Measurements from ENCODE around the gene SEZ6L2. TPM values are rescaled to one million over a fixed set of nuclear protein-coding genes. Genes with fewer than 3 reads are reported as not detected.
A peak's percentile ranks its signal among the peaks of the same experiment; 100 is the strongest.

SEZ6L2 gene
- total and polyA plus RNA-seq, 2 of the 8 experiments (the other 6 are each of a cell fraction or from before 2014, with no cell fraction given) = 43.5 to 47.7 TPM

- no peaks in the 10 kb centered on the region for H3K23me2 ChIP-seq (ENCODE audit: low read depth, low read length)
- FAIRE-seq (no peak), DNase-seq (ENCODE audit: low read depth in 1 of 2, low spot score in 2 of 2) (no peak)
- 94% methylated on average over 18 of the region's 18 CpGs; no CpG with 5 or more reads in 1 of the 2 experiments for WGBS, 2 experiments (ENCODE audit: extremely low coverage in 1 of 2, insufficient coverage in 1 of 2, insufficient read length in 1 of 2, insufficient replicate concordance in 2 of 2, low coverage in 1 of 2, low lambda C conversion rate in 2 of 2, missing lambda C conversion rate in 1 of 2)
- no peak overlapping the region for H3K4me2 ChIP-seq (ENCODE audit: insufficient read depth in 1 of 2, low read depth in 2 of 2, low read length in 2 of 2)
- H3K36me3 ChIP-seq (ENCODE audit: control insufficient read depth in 2 of 4, insufficient read depth in 4 of 4, low read length in 3 of 4) = no peaks in the 10 kb centered on the region
- H3K79me1 ChIP-seq (ENCODE audit: low read depth, low read length) = no peaks in the 10 kb centered on the region
- no peaks in the 10 kb centered on the region for H3K79me2 ChIP-seq (ENCODE audit: control insufficient read depth in 1 of 2, insufficient read depth in 2 of 2, low read length in 2 of 2)
- POLR2A ChIA-PET (ENCODE audit: partially characterized antibody) = interaction anchor here (0.9 to 12.7 kb wide), 6 partner anchors 9 to 77 kb away, joined by 3 to 167 read pairs (median 4); partner anchors contain the start of genes MVP and PAGR1
- H2BK20ac ChIP-seq (ENCODE audit: low read length) = no peak overlapping the region
- H3K4me3 ChIP-seq (ENCODE audit: extremely low read depth in 1 of 4, insufficient read depth in 2 of 4, low read depth in 3 of 4, low read length in 4 of 4) = no peak overlapping the region
- H2BK120ac ChIP-seq (replicated peaks; ENCODE audit: low read depth, low read length) = no peak overlapping the region
- no peak overlapping the region for H3K18ac ChIP-seq (ENCODE audit: extremely low read depth, low read length)
- H3K9ac ChIP-seq (replicated peaks in 1 of 4; ENCODE audit: extremely low read depth in 1 of 4, low read depth in 3 of 4, low read length in 3 of 4) = no peak overlapping the region
- H3K14ac ChIP-seq (ENCODE audit: insufficient read length) = no peak overlapping the region
- no peak overlapping the region for H2BK12ac ChIP-seq (ENCODE audit: low read depth, low read length)
- H3K27me3 ChIP-seq (replicated peaks in 1 of 4; ENCODE audit: control insufficient read depth in 3 of 4, extremely low read depth in 1 of 4, insufficient read depth in 3 of 4, low read length in 3 of 4) = no peaks in the 10 kb centered on the region
- CTCF ChIA-PET (ENCODE audit: partially characterized antibody) = interaction anchor here (1.0 to 15.0 kb wide), 3 partner anchors 11 to 46 kb away, joined by 3 to 212 read pairs (median 4); partner anchors contain the start of genes MVP and PAGR1
- H4K20me1 ChIP-seq (replicated peaks in 1 of 2; ENCODE audit: control insufficient read depth in 1 of 2, insufficient read depth in 2 of 2, low read length in 2 of 2) = no peaks in the 10 kb centered on the region
- no peak overlapping the region for H3K23ac ChIP-seq (ENCODE audit: insufficient read length)
- H4K5ac ChIP-seq (ENCODE audit: insufficient read length, low read depth, low read length) = no peak overlapping the region
- H2AFZ ChIP-seq (ENCODE audit: low read length) = no peak overlapping the region
- H3K9me3 ChIP-seq (ENCODE audit: insufficient read depth in 2 of 2, low read depth in 1 of 2, low read length in 1 of 2) = no peaks in the 10 kb centered on the region
- H2BK15ac ChIP-seq (ENCODE audit: low read length) = no peak overlapping the region
- no peak overlapping the region for H3K4ac ChIP-seq (replicated peaks; ENCODE audit: insufficient read length, low read depth, low read length)
- H2AK5ac ChIP-seq (ENCODE audit: low read depth, low read length) = no peak overlapping the region
- H3K56ac ChIP-seq (replicated peaks; ENCODE audit: insufficient read length, low read depth, low read length) = no peak overlapping the region
- TF ChIP-seq YY1 (IDR thresholded peaks at IDR 0.05; ENCODE audit: low read depth, low read length) (no peak), SIRT6 (IDR thresholded peaks at IDR 0.05; ENCODE audit: low read length) (no peak)
- no peak overlapping the region; the same call in 1 of the 2 replicates for H4K8ac ChIP-seq (ENCODE audit: extremely low read depth, insufficient read depth, low read length)
- H3K27ac ChIP-seq (ENCODE audit: low read depth, low read length) = no peak overlapping the region
- H3K4me1 ChIP-seq (replicated peaks in 1 of 4; ENCODE audit: control insufficient read depth in 3 of 4, insufficient read depth in 4 of 4, low read length in 3 of 4) = no peaks in the 10 kb centered on the region; a peak in 1 of 7 replicates
- H4K91ac ChIP-seq (replicated peaks; ENCODE audit: insufficient read length, low read length) = no peak overlapping the region
- H2BK5ac ChIP-seq (ENCODE audit: low read depth, low read length) = 0 out of 2 replicates have a peak overlapping the region, but pooled peaks have one; percentile 16
Measured at GRCh38 chr16:29845656-29846055, 53.7 kb downstream of the SEZ6L2 start.
